WTC11 (cell line): ENCODE data around the gene CBX2. TPM values are rescaled to one million over a fixed set of nuclear protein-coding genes. Genes with fewer than 3 reads are reported as not detected.

Experiments
- ATAC-seq: fragments of 200-7000 bp; cut with Tn5 transposase; 2 replicates; pipeline ENCODE4 v1.10.0; 2021; ENCODE audit warnings: mild to moderate bottlenecking, moderate library complexity
- CTCF ChIA-PET: fragments of 300-600 bp; sonication (Branson Sonifier 250); formaldehyde crosslinking; loops from one replicate; lab custom pipeline; 2021; ENCODE audit warnings: antibody characterized with exemption; lab: Charles Lee
- POLR2A ChIA-PET: fragments of 350-600 bp; sonication (Branson Sonifier 250); formaldehyde crosslinking; loops from one replicate; lab custom pipeline; 2021; ENCODE audit warnings: antibody characterized with exemption; lab: Charles Lee
- DNase-seq: peaks from one replicate; pipeline ENCODE4 v3.0.0; 2021; ENCODE audit warnings: low spot score
- H3K27ac Mint-ChIP-seq: 2 replicates; pipeline ENCODE4 v1.8.0; 2021; ENCODE audit warnings: mixed read lengths
- H3K27me3 Mint-ChIP-seq: 2 replicates; pipeline ENCODE4 v1.8.0; 2021; ENCODE audit warnings: low read depth, mild to moderate bottlenecking, moderate library complexity, mixed read lengths
- H3K36me3 Mint-ChIP-seq: 2 replicates; pipeline ENCODE4 v1.8.0; 2021; ENCODE audit warnings: mixed read lengths
- H3K4me1 Mint-ChIP-seq: 2 replicates; pipeline ENCODE4 v1.8.0; 2022; ENCODE audit warnings: mixed read lengths
- H3K4me3 Mint-ChIP-seq: 2 replicates; pipeline ENCODE4 v1.8.0; 2021; ENCODE audit warnings: mild to moderate bottlenecking, moderate library complexity, mixed read lengths
- H3K9me3 Mint-ChIP-seq: 2 replicates; pipeline ENCODE4 v1.8.0; 2021; ENCODE audit warnings: mixed read lengths
- CREM ChIP-seq: sonication (generic); formaldehyde crosslinking; IDR thresholded peaks from 2 replicates; pipeline ENCODE4 v1.8.1; 2022; ENCODE audit warnings: mild to moderate bottlenecking, missing genetic modification reagents, moderate library complexity
- CTCF ChIP-seq: fragments of 200-600 bp; IDR thresholded peaks from 2 replicates; pipeline ENCODE4 v1.8.0; 2022; ENCODE audit warnings: antibody characterized with exemption
- ESRRA ChIP-seq: sonication (generic); formaldehyde crosslinking; IDR thresholded peaks from 2 replicates; pipeline ENCODE4 v1.8.1; 2022; ENCODE audit warnings: mild to moderate bottlenecking, missing genetic modification reagents, borderline replicate concordance
- FOXP1 ChIP-seq: sonication (generic); formaldehyde crosslinking; IDR thresholded peaks from 2 replicates; pipeline ENCODE4 v1.8.0; 2022; ENCODE audit warnings: missing genetic modification reagents, mild to moderate bottlenecking, moderate library complexity, borderline replicate concordance
- FOXP4 ChIP-seq: sonication (generic); formaldehyde crosslinking; IDR thresholded peaks from 2 replicates; pipeline ENCODE4 v1.8.0; 2022; ENCODE audit warnings: mild to moderate bottlenecking, missing genetic modification reagents
- GTF2I ChIP-seq: fragments of 250-450 bp; sonication (Bioruptor Pico); conservative IDR thresholded peaks from 2 replicates; pipeline ENCODE4 v1.4.0; 2021; ENCODE audit warnings: mild to moderate bottlenecking
- HMGXB4 ChIP-seq: sonication (generic); formaldehyde crosslinking; IDR thresholded peaks from 2 replicates; pipeline ENCODE4 v1.8.1; 2023; ENCODE audit warnings: mild to moderate bottlenecking, moderate library complexity, missing genetic modification reagents
- KAT7 ChIP-seq: sonication (generic); formaldehyde crosslinking; IDR thresholded peaks from 2 replicates; pipeline ENCODE4 v1.8.1; 2023; ENCODE audit warnings: missing genetic modification reagents, mild to moderate bottlenecking, borderline replicate concordance
- MAX ChIP-seq: sonication (generic); formaldehyde crosslinking; IDR thresholded peaks from 2 replicates; pipeline ENCODE4 v1.8.0; 2022; ENCODE audit warnings: mild to moderate bottlenecking, missing genetic modification reagents
- NR1H2 ChIP-seq: sonication (generic); formaldehyde crosslinking; IDR thresholded peaks from 2 replicates; pipeline ENCODE4 v1.9.0; 2021; ENCODE audit warnings: mild to moderate bottlenecking, moderate library complexity, missing genetic modification reagents
- NR2C2 ChIP-seq: sonication (generic); formaldehyde crosslinking; IDR thresholded peaks from 2 replicates; pipeline ENCODE4 v1.8.0; 2022; ENCODE audit warnings: mild to moderate bottlenecking, missing genetic modification reagents
- ZNF219 ChIP-seq: sonication (generic); formaldehyde crosslinking; IDR thresholded peaks from 2 replicates; pipeline ENCODE4 v1.8.0; 2023; ENCODE audit warnings: missing genetic modification reagents, mild to moderate bottlenecking, borderline replicate concordance
- total RNA-seq: library from RNA; stranded (reverse); gene quantifications from 3 replicates; pipeline ENCODE4 v1.2.3, GENCODE V29; 2021
- TF ChIP-seq, protein P1 (sequence below): sonication (generic); formaldehyde crosslinking; IDR thresholded peaks from 2 replicates; pipeline ENCODE4 v1.8.1; 2022; ENCODE audit warnings: mild to moderate bottlenecking, missing genetic modification reagents, moderate library complexity, borderline replicate concordance
- TF ChIP-seq, protein P2 (sequence below): sonication (generic); formaldehyde crosslinking; IDR thresholded peaks from 2 replicates; pipeline ENCODE4 v1.8.0; 2022; ENCODE audit warnings: mild to moderate bottlenecking, missing genetic modification reagents
- TF ChIP-seq, protein P3 (sequence below): fragments of 250-450 bp; sonication (Bioruptor Pico); IDR thresholded peaks from 2 replicates; pipeline ENCODE4 v1.9.0; 2021; ENCODE audit warnings: mild to moderate bottlenecking
- TF ChIP-seq, protein P4 (sequence below): sonication (generic); formaldehyde crosslinking; IDR thresholded peaks from 2 replicates; pipeline ENCODE4 v1.8.1; 2022; ENCODE audit warnings: low read depth, mild to moderate bottlenecking, moderate library complexity, missing genetic modification reagents, borderline replicate concordance

Gene CBX2
- total RNA-seq, 1 experiment from 2014 or later = 85.5 TPM

GRCh38 chr17:79826841-79827578, 49.1 kb downstream of the CBX2 start:
- Mint-ChIP-seq H3K27ac (no peak overlapping the region), H3K9me3 (peaks cover 5% of the 10 kb centered on the region), H3K36me3 (no peaks in the 10 kb centered on the region), H3K4me1 (peaks cover 23% of the 10 kb centered on the region), H3K4me3 (no peak overlapping the region), H3K27me3 (peaks cover 98% of the 10 kb centered on the region)
- DNase-seq (no peak), ATAC-seq (no peak)
- TF ChIP-seq ZNF219 (CRISPR knock-in tag) = no peak
- TF ChIP-seq FOXP1 (CRISPR knock-in tag) = no peak
- TF ChIP-seq NR1H2 (CRISPR knock-in tag) = no peak
- TF ChIP-seq, protein P1, sequence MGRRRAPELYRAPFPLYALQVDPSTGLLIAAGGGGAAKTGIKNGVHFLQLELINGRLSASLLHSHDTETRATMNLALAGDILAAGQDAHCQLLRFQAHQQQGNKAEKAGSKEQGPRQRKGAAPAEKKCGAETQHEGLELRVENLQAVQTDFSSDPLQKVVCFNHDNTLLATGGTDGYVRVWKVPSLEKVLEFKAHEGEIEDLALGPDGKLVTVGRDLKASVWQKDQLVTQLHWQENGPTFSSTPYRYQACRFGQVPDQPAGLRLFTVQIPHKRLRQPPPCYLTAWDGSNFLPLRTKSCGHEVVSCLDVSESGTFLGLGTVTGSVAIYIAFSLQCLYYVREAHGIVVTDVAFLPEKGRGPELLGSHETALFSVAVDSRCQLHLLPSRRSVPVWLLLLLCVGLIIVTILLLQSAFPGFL = no peak
- TF ChIP-seq CTCF = no peak
- no peak for TF ChIP-seq HMGXB4 (CRISPR knock-in tag)
- TF ChIP-seq, protein P2, sequence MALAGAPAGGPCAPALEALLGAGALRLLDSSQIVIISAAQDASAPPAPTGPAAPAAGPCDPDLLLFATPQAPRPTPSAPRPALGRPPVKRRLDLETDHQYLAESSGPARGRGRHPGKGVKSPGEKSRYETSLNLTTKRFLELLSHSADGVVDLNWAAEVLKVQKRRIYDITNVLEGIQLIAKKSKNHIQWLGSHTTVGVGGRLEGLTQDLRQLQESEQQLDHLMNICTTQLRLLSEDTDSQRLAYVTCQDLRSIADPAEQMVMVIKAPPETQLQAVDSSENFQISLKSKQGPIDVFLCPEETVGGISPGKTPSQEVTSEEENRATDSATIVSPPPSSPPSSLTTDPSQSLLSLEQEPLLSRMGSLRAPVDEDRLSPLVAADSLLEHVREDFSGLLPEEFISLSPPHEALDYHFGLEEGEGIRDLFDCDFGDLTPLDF (CRISPR knock-in tag) = no peak
- TF ChIP-seq, protein P3, sequence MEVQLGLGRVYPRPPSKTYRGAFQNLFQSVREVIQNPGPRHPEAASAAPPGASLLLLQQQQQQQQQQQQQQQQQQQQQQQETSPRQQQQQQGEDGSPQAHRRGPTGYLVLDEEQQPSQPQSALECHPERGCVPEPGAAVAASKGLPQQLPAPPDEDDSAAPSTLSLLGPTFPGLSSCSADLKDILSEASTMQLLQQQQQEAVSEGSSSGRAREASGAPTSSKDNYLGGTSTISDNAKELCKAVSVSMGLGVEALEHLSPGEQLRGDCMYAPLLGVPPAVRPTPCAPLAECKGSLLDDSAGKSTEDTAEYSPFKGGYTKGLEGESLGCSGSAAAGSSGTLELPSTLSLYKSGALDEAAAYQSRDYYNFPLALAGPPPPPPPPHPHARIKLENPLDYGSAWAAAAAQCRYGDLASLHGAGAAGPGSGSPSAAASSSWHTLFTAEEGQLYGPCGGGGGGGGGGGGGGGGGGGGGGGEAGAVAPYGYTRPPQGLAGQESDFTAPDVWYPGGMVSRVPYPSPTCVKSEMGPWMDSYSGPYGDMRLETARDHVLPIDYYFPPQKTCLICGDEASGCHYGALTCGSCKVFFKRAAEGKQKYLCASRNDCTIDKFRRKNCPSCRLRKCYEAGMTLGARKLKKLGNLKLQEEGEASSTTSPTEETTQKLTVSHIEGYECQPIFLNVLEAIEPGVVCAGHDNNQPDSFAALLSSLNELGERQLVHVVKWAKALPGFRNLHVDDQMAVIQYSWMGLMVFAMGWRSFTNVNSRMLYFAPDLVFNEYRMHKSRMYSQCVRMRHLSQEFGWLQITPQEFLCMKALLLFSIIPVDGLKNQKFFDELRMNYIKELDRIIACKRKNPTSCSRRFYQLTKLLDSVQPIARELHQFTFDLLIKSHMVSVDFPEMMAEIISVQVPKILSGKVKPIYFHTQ = no peak
- TF ChIP-seq, protein P4, sequence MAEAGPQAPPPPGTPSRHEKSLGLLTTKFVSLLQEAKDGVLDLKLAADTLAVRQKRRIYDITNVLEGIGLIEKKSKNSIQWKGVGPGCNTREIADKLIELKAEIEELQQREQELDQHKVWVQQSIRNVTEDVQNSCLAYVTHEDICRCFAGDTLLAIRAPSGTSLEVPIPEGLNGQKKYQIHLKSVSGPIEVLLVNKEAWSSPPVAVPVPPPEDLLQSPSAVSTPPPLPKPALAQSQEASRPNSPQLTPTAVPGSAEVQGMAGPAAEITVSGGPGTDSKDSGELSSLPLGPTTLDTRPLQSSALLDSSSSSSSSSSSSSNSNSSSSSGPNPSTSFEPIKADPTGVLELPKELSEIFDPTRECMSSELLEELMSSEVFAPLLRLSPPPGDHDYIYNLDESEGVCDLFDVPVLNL = no peak
- no peak for TF ChIP-seq GTF2I (CRISPR knock-in tag)
- no peak for TF ChIP-seq CREM (CRISPR knock-in tag)
- TF ChIP-seq FOXP4 (CRISPR knock-in tag) = no peak
- no peak for TF ChIP-seq KAT7 (CRISPR knock-in tag)
- no peak for TF ChIP-seq NR2C2 (CRISPR knock-in tag)
- TF ChIP-seq ESRRA (CRISPR knock-in tag) = no peak
- TF ChIP-seq MAX (CRISPR knock-in tag) = no peak
- ChIA-PET CTCF (interaction anchor here (0.7 to 4.2 kb wide), 3 partner anchors 9 to 81 kb away, joined by 4 to 26 read pairs (median 4); no protein-coding TSS in a partner anchor), POLR2A (interaction anchor here (1.5 kb wide), 1 partner anchor 10 kb away, joined by 4 read pairs; no protein-coding TSS in a partner anchor)
